ENCODE measurements around the gene PPP2R5D.
A peak's percentile ranks its signal among the peaks of the same experiment; 100 is the strongest.

Gene PPP2R5D

DNA sequence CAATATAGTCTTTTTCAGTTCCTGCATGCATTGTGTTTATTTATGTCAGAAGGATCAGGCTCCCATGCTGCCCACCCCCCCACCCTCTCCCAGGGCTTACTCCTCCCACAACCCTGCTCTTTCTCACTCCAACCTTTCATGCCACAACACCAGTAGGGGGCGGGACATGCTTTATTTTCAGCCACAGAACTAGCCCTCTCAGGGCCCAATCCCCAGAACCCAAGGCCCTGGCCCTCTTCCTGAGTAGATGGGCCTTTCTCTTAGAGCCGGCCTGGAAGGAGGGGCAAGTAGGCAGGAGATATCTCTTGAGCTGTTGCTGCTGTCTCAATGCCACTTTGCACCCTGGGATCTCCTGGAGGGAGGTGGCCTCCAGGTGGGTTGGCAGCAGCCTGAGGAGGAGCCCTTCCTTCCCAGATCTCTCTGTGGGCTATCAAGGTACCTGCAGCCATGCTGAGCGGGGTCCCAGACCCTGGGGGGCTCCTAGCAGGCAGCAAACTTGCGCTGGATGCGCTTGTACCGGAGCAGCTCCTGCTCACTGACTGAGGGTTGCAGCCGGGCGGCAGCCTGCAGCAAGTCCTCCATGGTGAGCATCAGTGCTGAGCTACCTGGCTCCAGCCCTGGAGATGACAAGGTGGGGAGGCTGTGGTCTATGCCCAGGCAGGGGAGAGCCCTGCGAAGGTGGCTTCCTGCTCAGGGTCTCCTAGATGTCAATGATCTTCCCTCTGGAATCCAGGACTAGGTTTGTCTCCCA lies 20.3 kb upstream of the PPP2R5D start:
- peak; percentile 48 for DNase-seq

DNA sequence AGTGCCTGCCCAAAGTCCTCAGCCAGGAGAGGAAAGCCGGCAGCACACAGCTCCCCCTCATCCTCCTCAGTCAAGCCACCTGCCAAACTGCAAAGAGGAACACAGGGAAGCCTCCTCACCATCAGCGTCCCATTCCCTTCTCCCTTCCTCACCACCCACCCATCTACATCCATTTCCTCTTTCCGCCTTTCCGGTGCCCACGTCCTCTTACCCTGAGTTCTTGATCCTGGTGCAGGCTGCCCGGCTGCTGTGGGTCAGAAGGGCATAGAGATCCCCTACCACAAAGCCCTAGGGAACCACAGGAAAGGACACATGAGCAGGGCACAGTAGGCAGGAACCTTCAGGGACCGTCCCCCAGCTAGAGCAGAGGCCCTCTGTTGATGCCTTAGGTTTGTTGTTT lies 17.8 kb upstream of the PPP2R5D start:
- DNase-seq: no peak

DNA sequence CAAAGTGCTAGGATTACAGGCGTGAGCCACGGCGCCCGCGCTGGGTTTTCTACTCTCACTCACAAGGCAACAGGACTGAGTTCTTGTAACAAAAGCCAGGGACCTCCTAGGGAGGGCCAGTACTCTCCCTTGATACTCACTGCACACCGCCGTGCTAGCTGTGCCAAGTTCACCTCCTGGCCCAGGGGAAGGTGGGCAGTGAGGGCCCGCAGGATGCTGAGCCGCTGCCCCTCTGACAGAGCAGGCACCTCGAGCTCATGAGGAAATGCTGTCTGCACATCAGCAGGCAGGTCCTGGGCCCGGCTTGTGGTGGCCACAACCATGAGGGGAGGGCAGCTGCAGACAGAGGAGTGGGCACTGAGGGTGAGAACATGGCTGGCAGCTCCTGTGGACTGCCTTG lies 17.1 kb upstream of the PPP2R5D start:
- no peak for DNase-seq

DNA sequence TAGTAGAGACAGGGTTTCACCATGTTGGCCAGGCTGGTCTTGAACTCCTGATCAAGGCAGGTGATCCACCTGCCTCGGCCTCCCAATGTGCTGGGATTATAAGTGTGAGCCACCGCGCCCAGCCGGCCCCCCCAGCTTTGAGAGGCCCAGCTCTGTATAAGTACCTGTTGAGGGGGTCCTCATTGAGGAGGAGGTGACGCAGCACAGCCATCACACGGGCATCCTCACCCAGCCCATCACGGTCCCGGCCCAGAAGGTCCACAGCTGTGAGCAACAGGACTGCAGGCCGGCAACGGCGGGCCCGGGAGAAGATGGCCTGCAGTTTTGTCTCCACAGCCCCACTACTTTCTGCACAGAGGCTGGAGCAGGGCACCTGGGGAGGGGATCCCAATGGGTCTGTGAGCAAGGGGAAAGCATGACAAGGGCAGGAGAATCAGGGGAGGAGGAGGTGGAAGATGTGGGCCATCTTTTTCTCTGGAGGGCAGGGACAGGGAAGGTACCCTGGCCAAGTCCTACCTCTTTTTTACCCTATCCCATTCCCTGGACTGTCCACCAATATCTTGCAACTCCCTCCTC lies 16.2 kb upstream of the PPP2R5D start:
- DNase-seq: no peak

DNA sequence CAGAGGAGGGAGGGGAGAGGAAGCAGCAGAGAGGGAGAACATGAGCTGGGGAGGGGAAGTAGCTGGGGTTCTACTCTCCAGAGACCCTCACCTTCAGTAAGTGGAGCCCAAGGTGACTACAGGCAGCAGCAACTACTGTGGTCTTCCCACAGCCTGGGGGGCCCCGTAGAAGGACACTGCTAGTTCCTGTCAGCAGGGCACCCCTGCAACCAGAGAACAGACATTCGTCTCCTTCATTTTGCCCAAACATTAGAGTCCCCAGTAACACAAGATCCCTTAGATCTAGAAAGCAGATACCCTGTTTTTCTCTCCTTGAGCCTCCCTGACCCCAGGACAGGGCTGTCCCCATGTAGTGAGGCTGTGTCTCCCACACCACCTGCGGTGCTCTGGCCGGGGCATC lies 15.6 kb upstream of the PPP2R5D start:
- no peak for DNase-seq

DNA sequence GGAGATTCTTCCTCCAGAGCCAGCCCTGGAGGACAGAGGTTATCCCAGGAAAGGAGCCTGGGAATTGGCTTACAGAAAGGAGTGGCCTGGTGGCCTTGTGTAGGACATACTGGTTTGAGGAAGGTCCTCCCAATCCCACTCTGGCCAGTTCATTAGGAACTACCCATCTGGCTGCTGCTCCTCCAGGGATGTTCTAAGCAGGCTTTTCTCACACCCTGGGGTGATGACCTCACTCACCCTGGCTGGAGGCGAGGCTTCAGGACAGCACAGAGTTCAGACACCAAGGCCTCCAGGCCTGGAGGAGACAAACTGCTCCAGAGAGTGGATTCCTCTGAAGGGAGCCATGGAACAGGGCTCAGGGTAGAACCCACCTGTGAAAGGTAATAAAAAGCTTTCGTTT lies 14.9 kb upstream of the PPP2R5D start:
- DNase-seq: no peak

DNA sequence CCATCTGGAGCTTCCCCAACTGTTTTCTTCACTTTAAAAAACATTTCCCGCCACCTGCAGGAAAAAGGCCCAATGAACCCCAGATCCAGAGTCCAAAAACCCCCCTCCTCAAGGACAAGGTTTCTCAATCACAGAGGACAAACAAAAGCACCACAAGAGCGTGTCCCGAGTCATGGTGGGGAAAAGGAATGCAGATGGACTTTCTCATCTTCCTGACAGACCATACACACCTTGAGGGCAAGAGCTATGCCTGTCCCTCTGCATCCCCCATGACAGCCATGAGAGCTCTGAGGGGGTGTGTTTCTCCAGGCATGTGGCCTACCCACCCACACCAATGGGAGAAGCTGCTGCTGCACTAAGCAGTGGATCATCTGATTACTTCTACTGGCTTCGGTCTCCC lies 14.4 kb upstream of the PPP2R5D start:
- no peak for DNase-seq

DNA sequence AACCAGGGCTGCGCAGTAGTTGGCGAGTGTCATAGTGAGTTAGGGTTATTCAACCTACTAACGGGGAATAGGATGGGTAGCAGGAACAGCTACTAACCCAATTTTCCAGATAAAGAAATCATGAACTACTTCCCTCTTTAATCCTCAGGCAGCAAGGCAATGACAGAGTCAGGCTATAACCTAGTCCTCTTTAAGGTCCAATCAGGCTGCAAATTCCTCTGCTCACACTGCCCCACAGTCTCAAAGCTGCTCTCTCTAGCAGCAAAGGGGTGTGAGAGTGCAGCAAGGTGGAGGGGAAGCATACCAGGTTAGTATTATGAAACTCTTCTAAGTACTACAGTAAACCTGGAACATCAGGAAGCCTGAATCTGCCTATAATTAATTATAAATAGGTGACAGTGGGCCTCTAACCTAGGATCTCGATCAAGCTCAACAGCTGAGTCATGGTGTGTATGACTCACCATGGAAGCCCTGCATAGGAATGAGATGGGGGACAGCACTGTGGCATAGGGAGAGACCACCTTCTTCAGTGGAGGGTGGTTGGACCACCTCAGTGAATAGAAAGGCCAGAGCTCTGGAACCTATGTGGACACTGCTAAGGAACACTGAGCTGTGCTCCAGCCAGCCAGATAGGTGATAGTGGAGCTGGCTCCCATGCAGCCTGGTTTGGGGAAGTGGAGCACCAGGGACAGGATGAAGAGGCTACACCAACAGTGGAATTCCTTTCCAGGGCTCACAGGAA lies 13.3 kb upstream of the PPP2R5D start:
- DNase-seq: no peak

DNA sequence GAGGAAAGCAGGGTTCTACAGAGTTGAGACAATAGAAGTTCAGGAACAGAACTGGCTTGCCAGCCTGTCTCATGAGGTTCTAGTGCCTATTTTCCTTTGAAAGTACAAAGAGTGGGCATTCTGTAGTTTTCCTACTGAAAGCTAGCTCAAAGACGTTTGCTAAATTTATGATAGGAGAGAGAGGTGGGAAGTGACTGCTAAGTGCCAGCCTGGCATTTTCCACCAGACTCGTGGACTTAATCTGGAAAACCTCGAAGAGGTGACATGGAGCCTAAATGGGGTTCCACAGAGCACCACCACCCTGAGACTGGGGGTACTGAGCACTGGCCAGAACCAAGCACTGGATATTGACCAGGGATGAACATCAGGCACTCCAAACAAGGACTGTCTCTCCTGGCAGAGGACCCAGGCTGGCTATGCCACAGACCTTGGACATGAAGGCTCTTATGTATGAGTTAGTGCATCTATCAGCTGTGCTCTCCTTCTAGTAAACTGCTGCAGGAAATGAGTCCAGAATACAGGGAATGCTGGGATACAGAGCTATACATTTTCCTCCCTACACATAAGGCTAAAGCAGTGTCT lies 12.5 kb upstream of the PPP2R5D start:
- DNase-seq: no peak

DNA sequence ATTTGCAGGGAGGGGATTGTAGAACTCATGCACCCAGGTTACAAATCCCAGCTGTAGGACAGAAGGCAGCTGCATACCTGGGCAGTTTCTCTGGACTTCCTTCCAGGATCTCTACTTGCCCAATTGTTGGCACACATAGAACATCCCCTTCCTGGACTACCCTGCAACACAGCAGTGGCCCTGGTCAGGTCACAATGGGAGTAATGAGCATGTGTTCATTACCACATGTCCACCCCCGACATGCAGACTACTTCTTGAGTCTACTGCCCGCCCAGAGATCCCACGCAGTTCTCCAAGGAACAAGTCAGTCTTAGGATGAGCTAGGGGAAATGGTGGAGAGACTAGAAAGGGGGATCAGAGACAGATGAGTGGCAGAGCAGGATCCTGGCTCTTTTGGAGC lies 10.4 kb upstream of the PPP2R5D start:
- no peak for DNase-seq

DNA sequence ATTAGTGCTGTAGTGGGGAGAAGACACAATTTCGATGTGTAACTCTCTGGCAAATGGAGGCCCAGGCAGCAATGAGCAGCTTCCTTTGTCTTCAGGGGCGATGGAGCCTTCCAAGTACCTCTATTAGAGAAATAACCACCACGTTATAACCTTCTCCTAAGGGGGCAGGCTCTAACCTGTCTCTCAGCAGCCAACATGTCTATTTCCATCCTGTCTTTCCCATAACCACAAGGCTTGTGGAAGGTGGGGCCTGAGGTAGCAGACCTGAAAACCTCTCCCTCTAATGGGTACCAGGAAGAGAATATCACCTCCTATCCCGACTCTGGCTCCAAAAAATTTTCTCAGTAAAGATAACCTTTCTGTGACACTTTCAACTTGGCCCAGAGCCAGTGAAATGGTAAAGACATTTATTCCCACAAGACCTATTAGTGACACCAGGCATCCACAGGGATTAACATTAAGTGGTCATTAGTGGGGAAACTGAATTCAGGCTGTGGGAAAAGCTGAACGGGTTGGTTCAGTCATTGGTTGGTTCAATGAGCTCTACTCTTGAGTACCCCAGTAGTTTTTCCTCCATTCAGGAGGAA lies 9.4 kb upstream of the PPP2R5D start:
- no peak for DNase-seq

DNA sequence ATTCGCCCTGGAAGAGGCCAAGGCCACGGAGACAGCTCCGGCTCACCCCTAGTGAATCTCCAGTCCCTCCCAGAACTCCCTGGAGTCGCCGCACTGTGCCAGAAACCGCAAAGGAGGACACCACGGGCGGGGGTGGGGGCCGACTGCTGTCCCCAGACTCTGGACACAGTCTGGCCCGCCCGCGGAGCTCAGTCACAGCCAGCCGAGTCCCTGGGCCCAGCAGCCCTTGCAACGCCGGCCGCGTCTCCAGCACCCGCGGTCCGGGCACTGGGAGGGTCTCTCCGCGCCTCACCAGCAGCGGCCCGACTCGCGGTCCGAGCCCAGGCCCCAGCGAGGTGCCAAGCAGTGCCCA lies 5.9 kb upstream of the PPP2R5D start:
- DNase-seq: no peak

DNA sequence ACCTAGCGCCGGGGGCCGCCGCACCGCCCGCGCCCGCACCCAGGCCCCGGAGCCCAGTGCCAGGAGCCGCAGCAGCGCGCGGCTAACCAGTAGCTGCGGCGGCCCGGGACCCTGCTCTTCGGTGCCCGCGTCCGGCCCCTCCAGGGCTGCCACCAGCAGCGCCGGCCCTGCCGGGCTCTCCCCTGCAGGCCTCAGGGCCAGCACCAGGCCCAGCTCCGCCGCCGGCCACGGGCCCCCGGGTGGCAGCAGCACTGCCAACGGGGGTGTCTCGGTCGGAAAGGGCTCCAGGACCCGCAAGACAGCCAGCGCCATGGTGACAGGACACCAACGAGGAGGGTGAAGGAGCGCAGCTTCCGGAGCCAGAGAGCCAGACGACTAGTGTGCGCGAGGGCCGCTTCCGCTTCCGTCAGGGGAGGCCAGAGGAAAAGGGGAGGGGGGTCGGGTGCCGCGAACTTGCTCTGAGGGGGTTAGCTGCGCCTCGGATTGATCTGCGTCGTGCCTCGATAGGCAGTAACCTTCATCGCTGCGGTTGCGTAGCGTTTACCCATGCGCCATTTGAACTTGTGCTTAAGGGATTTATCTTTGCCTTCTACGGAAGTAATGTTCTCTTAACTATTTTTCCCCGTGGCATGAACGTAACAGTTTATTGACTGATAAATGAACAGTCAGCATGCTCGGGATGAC lies 5.4 kb upstream of the PPP2R5D start, which contains the start of gene PEX6:
Gene PEX6 (minus strand): TSS at position 343 of the 684 bp plus-strand sequence. CDS start 31 bp downstream, at position 312.
- peak; percentile 96 for DNase-seq

DNA sequence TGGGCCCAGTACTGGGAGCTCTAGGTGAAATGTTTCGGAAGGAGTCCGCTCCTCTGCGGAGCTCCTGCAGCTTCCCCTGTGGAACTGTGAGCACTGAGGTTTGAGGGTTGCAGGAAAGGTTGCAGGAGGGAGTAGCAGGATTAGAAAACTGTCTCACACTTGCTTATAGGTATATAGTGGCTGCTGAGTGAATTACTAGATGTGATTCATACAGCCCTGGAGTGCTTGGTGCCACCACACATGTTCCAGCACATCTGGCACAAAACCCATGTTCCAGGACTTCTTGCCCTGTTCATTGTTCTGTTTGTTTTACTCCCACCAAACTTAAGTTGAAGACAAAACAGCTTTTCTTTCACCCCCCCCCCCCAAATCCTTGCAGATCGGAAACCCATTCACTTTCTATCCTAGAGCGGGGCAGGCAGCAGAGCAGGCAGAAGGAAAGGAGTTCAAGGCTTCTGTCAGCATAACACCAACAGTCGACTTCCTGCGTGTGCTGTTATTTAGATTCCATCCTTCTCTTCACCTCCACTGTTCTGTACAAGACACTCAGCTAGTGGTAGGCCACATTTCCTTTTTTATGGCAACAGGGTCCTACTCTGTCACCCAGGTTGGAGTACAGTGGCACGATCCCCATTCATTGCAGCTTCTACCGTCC lies 4.7 kb upstream of the PPP2R5D start:
- DNase-seq: no peak

DNA sequence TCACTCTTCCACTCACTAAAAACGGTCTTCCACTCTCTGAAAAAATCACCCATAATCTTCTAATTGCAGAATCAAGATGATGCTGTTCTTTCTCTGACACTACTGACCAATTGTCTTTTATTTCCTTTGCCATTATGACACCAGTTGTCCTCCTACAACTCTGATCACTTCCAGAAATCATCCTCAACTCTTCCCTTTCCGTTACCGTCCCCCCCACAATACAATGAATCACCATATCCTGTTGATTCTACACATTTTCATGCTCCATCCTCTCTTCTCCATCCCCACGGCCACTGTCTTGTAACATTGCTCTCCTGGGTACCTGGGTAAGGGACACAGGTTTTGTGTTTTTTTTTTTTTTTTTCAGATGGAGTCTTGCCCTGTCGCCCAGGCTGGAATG lies 2.5 kb upstream of the PPP2R5D start:
- DNase-seq: no peak

DNA sequence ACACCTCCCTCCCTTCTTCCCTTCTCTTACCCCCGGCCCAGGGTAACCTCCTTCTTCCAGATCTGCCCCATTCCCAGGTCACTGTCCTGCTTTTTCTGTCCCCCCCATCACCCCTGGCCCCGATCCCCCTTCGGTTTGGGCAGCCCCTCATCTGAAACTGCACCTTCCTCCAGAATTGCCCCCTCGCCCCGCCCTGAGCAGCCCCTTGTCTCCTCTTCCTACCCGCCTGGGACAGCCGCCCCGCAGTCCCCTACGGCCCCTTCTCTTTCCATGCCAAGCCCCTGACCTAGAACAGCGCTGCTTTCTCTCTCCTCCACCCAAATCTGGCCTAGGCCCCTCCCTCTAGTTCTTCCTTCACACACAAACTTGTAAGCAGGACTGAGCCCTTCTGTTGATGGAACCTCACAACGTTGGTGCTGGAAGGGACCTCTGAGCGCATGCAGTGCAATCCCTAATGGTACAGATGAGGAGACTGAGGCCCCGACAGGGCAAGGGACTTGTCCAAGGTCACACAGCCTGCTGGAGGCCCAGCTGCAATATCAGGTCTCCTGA lies 630 bp downstream of the PPP2R5D start:
- no peak for DNase-seq

DNA sequence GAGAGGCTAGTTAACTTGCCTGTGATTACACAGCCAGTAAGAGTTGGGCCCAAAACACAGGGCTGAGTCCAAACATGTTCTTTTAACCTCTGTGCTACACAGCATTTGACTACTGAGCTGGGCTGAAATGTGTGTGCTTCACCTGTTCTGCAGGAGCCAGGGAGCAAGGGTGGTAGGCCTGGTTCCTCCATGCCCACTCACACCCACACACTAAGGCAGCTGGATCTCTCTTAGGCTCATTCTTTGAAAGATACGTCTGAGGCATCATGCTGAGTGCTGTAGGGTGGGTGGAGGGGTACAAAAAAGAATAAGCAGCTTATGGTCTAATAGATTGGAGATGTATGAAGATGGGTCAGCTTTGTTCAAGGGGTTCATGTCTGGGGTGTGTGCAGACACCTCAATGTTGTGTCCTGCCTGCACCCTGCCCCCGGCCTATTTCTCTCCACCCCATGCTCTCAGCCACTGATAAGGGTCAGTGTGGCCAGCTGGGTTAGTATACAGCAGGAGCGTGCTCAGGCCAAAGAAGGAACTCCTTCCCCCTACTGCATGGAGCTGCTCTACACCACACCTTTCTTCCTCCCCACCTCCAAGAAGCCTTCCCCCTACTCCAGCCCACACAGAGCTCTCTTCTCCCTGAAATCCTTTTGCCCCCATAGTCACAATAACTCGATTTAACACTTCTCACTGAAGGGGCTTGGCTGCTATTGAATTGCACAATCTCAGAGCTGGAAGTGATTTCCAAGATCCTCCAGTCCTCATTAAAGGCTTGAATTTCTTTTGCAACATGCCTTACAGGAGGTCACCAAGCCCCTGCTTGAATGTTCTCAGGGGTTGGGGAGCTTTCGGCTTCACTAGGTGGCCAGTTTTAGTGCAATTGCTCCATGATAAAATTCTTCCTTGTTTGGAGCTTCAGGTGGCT lies 3.4 kb downstream of the PPP2R5D start:
- no peak for DNase-seq

DNA sequence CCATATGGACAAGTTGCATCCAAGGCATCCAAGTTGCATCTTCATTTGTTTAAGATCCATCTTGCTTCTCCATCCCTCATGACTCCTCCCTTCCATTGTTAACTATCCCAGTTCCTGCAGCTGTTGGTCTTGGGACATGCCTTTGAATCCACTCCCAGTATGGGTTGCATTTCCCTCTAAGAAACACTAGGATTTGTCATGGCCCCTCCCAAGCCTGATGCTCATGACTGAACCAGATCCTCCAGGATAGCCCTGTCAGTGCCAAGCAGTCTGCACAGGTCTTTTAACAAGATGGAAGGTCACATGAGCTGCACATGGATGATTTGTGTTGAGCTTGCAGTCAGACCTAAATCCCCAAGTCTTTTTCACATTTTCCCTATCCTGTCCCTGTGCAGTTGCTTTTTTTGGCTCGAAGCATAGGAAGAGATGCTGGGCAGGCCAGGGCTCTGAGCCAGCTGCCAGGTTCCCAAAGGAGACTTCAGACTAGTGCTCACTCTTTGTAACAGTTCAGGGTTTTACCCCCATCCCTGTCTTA lies 4.2 kb downstream of the PPP2R5D start:
- DNase-seq: no peak

DNA sequence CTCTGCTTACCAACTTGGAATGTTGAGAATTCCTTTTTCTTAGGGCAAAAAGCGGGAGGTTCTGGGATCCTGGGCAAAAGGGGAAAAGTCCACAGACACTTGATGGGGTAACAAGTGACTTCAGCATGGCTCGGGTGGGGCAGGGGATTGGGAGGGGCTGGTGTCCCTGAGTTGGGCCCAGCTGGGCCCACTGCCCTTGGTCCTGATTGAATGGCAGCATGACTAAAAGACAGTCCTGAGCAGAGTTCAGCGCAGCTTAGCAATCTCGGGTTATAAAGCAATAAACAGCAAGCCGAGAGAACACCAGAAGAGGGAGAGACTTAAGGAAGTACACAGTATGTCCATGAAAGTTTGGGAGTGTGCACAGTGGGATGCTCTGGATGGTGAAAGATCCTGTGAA lies 5.6 kb downstream of the PPP2R5D start:
- DNase-seq: no peak

DNA sequence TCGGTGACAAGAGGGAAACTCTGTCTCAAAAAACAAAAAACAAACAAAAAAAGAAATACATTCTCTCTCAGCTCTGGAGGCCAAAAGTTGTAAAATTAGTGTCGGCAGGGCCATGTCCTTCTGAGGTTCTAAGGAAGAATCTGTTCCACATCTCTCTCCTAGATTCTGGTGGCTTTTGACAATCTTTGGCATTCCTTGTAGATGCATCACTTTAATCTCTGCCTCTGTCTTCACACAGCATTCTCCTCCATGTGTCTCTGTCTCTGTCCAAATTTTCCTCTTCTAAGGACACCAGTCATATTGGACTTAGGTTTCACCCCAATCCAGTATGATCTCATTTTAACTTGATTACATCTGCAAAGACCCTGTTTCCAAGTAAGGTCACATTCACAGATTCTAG lies 9.1 kb downstream of the PPP2R5D start:
- no peak for DNase-seq

DNA sequence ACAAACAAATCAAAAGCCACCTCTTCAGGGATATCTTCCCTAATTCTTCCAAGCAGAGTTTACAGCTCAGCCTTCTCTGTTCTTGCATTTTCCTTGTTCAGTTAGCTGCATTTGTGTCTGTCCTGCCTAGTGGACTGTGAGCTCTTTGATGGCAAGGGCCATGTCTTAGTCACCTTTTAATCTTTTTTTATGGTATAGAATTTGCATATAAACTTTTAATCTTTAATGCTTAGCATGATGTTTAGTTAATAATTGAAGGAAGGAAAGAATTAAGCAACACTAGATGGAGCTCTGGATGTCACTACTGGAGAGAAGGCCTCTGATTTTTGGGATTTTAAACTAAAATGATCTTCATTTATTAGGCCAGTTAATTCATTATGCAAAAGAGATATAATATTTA lies 12.1 kb downstream of the PPP2R5D start:
- DNase-seq: no peak
